GM18870 (cell line): ENCODE measurements around the gene SLC66A3.

ENCODE experiments used
- ATAC-seq: cut with Tn5 transposase; IDR thresholded peaks from one replicate; pipeline ENCODE4 v1.9.1; 2021; ENCODE audit warnings: moderate library complexity; ENCODE audit not compliant: unreplicated experiment

Gene SLC66A3

GRCh38 chr2:11155381-11156035 lies at the start of gene SLC66A3:
SLC66A3 (plus strand) TSS chr2:11155467; CDS start chr2:11155547, 80 bp downstream.
- ATAC-seq, result peak; percentile 69

- no peak for ATAC-seq
These were observed 46.3 kb upstream of the SLC66A3 start for GRCh38 chr2:11109002-11109401.

DNA sequence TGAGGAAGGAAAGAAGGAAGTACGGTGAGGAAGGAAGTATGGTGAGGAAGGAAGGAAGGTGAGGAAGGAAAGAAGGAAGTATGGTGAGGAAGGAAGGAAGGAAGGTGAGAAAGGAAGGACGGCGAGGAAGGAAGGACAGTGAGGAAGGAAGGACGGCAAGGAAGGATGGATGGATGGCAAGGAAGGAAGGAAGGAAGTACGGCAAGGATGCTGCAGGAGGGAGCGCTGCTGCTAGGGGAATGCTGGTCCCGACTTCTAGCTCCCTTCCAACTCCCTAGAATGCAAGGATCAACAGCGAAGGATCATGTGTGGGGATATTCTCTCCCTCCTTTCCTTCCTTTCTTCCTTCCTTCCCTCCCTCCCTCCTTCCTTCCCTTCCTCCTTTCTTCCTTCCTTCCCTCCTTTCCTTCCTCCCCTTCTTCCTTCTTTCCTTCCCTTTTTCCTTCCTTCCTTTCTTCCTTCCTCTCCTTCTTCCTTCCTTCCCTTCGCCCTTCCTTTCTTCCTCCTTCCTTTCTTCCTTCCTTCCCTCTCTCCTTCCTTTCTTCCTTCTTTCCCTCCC lies 42.3 kb upstream of the SLC66A3 start:
- ATAC-seq, result no peak

- no peak for ATAC-seq
These were observed 37.5 kb upstream of the SLC66A3 start for GRCh38 chr2:11117776-11118175.

- ATAC-seq, result no peak
These were observed 36.5 kb upstream of the SLC66A3 start for GRCh38 chr2:11118761-11119160.

GRCh38 chr2:11121099-11121822 lies 34.0 kb upstream of the SLC66A3 start:
- ATAC-seq, result no peak

DNA sequence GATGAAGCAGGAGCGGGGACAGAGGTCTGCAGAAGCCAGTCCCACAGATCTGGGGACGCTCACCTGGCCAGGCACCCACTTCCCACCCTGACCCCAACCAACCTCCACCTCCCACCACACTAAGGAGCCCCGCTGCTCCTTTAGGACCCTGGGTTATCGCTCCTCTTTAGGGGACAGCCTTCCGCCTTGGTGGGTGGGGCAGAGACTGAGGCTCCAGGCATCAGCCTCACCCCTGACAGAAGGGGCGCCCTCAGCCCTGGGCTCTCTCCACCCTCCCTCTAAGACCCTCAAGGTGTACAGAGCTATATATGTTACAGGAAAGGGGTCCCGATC lies 33.5 kb upstream of the SLC66A3 start:
- ATAC-seq, result no peak

DNA sequence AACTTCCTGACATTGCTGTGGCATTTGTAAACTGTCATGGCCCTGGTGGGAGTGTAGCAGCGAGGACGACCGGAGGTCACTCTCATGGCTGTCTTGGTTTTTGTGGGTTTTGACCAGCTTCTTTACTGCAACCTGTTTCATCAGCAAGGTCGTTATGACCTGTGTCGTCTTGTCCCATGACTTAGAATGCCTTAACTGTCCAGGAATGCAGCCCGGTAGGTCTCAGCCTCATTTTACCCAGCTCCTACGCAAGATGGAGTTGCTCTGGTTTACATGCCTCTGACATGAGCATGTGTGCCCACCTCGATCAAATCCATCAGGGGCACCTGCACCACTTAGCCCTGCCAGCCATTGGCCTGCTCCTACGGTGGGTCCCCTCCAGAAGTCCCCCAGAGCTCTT lies 32.9 kb upstream of the SLC66A3 start:
- no peak for ATAC-seq

DNA sequence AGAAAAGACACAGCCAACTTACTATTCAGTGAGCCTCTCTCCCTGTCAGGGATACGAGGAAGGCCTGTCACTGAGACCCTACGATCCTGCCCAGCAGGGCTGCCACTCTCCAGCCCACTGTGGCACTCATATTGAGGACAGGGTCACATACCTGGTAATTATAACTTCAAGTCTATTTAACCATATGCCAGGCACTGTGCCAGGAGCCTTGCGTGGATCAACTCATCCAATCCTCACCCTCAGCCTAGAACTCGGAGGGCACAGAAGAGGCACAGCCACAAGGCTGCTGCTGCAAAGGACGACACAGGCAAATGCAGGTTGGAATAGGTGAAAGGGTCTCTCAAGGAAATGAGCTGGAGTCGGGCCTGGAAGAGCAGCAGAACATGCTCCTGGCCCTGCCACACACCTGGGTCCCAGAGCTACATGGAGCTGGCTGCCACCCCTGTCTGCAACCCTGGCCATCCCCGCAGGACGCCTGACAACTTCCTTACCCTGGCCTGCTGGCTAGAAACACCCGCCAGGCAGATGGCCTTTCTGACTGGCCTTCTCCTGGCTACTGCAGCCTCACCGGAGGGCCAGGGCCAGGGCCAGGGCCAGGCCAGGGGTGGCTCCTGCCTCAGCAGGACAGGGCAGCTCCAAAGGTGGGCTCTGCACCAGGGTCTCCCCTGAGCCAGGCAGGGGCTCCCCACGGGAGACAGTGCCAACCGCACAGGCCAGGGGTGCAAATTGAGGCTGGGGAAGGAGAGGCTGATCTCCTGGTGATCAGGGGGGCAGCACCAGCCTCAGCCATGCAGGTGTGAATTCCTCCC lies 32.1 kb upstream of the SLC66A3 start:
- ATAC-seq, result no peak

- no peak for ATAC-seq
These were observed 31.2 kb upstream of the SLC66A3 start for GRCh38 chr2:11123856-11124759.

DNA sequence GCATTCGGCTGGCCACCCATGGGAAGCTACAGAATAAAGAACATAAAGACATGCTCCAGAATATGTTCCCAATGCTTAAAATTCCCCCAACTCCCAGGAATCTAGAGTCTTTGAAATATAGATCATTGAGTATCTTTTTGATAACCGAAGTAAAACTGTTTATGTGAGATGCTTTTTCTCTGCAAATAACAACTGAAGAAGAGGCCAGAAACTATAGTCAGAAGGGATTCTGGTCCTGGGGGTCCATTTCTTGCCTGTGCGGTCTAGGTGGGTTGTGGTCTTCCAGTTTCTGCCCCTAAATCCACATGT lies 30.6 kb upstream of the SLC66A3 start:
- ATAC-seq, result no peak

GRCh38 chr2:11127761-11128160 lies 27.5 kb upstream of the SLC66A3 start:
- no peak for ATAC-seq

GRCh38 chr2:11128243-11128951 lies 26.9 kb upstream of the SLC66A3 start:
- ATAC-seq, result no peak

GRCh38 chr2:11129598-11130449 lies 25.4 kb upstream of the SLC66A3 start:
- peak; percentile 48 for ATAC-seq

DNA sequence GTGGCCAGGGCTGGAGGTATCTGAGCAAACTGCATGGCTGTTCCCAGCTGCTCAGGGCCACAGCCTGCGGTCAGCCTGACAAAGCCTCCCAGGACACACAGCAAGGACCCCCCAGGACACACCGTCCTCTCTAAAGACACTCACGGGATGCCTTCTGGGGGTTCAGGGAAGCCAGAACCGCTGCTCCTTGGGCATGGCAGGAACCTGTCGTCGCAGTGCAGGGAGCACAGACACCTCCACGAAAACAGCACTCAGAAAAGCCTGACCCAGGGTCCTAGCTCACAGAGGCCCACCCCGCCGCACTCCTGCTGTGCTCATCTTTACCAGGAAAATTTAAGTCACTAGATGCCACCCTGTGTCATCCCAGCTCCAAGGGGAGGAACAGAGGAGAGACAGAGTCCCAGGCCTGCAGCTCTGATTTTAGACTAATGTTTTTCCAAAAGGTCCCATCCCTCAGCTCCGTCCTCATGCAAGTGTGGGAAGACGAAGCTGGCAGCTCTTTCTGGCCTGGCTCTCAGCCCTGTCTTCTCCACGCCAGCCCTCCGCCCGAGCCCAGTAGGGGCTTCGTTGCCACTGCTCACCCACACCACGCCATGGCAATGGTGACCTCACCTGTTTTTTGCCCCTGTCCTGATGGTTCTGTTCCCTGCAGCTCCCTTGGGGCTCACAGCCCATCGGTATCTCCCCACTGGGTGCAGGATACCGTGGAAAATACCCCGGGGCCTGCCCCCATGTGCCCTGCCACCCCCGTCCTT lies 23.9 kb upstream of the SLC66A3 start:
- no peak for ATAC-seq

DNA sequence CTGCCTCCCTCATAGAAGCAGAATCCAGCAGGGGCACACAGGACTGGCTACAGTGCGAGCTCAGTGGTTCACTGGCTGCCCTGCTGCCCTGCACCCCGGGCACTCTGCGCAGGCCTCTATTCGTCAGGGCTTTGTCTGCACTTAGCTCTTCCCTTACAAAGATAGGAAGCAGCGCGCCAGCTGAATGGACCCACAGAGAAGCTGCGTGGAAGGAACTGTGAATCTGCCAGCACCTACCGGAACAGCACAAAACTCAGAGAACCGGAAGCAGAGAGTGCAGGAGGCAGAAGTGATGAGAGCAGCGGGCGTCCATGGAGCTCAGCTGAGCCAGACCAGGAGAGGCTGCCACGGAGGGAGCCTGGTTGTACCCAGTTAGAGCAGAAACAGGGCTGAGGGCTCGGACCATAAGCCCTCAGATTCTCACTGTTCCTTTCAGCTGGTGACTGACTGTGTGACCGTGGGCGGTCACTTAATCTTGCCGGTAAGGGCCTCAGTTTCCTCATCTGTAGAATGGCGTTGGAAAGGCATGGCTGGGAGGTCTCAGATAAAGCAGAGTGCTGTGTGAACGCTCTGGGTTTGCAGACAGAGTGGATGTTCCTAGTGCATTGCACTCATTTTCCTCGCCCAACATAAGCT lies 23.1 kb upstream of the SLC66A3 start:
- ATAC-seq, result no peak

- no peak for ATAC-seq
These were observed 21.9 kb upstream of the SLC66A3 start for GRCh38 chr2:11133238-11133935.
